Hematopoietic multipotent progenitor cell treated with erythropoietin and hydrocortisone succinate and interleukin-3 and kit ligand, for 15 days (in vitro differentiated cells): ENCODE data around the gene BEGAIN.

Source experiments
- DNase-seq: peaks from one replicate; pipeline ENCODE4 v3.0.0-alpha.2; 2015; ENCODE audit warnings: low spot score

Gene BEGAIN

DNA sequence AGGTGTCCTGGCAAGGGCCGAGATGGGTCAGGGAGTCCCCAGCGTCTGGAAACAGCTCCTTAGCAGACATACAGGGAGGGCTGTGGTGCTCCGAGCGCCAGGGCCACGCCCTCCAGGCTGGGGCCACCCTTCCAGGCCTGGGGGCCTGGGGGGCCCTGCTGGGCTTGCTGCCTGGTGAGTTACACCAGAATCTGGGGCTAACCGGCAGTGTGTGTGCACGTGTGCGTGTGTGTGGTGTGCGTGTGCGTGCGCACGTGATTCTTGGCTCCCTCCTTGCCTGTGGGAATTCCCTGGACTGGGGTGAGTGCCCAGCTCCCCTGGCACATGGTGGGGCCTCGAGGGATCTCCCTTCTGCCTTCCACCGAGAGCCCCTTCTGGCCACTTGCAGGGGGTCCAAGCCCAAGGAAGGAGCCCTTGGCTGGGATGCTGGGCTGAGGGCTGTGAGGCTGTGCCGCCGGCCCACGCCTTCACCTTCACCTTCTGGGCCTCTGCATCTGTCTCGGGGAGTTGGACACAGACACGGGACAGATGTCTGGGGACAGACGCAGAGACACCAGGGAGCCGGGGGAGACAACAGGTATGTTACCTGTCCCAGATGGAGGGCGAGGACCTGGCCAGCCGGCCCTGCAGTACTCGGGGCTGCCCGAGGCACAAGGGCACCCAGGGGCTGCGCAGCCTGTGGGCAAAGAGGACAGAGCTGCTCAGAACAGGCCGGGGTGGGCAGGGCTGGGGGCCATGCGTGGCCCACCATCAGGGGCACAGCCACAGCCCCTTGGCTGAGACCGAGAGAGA is 37.2 kb downstream of the BEGAIN start:
- DNase-seq = no peak

DNA sequence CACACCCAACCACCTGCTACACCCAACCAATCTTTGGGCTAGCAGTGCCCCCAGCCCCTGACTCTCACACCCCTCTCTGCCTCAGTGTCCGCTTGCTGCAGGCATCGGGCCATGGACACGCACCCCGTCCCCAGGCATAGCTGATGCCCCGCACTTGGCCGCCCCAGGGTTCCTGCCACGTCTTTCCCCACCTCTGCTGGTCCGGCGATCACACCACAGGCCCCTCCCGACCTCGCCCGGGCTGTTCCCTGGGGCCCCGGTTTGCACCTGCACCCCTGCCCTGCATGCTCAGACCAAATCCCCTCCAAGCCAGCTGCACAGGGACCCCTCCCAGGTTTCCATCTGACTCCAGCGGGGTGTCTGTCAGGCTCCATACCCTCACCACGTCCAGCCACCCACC is 38.3 kb downstream of the BEGAIN start:
- no peak for DNase-seq

- no peak for DNase-seq
Measured at GRCh38 chr14:100548295-100548655, 38.9 kb downstream of the BEGAIN start.

DNA sequence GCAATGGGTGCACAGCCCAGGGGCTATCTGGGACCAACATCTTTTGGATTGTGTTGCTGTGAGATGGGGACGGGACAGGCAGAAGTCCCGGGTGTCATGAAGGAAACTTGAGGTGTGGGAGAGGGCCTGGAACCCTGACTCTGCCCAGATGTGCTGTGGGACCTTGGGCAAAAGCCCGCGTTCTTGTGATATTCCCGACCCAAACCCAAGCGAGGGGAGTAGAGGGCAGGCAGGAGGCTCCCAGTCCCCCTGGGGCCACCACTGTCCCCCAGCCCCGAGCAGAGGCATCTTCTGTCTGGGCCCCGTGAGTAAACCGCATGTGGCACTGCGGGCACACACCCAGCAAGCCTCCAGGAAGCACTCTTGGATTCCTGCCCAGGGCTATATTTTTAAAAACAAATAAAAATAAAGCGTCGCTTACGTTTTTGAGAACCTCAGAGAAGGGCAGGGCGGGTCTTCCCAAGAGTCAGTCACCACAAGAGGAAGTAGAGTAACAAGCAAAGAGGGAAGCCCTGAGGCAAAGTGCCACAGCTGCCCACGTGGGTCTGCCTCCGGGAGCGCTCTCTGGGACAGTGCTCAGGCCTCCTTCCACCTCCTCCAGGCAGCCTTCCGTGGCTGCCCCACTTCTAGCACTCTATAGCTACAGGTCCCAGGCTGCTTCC is 39.5 kb downstream of the BEGAIN start:
- no peak for DNase-seq

DNA sequence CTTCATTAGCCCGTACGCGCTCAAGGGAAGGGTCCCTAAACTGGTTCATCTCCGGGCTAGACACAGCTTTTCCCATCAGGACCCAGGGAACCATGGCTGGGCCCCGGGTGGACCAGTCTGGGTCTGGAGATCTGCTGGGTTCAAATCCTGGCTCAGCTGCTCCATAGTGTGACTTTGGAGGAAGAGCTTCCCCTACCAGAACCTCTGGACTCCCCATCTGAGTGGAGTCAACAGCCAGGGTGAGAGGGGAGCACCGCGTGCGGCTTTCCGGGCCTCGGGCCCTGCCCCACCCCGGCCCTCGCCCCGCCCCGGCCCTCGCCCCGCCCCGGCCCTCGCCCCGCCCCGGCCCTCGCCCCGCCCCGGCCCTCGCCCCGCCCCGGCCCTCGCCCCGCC is 41.2 kb downstream of the BEGAIN start:
- DNase-seq = no peak

GRCh38 chr14:100545359-100545758 is 41.9 kb downstream of the BEGAIN start:
- DNase-seq = no peak

GRCh38 chr14:100544506-100545141 is 42.6 kb downstream of the BEGAIN start:
- DNase-seq = no peak

GRCh38 chr14:100543471-100544455 is 43.5 kb downstream of the BEGAIN start:
- no peak for DNase-seq

GRCh38 chr14:100542619-100543205 is 44.5 kb downstream of the BEGAIN start:
- DNase-seq = no peak

DNA sequence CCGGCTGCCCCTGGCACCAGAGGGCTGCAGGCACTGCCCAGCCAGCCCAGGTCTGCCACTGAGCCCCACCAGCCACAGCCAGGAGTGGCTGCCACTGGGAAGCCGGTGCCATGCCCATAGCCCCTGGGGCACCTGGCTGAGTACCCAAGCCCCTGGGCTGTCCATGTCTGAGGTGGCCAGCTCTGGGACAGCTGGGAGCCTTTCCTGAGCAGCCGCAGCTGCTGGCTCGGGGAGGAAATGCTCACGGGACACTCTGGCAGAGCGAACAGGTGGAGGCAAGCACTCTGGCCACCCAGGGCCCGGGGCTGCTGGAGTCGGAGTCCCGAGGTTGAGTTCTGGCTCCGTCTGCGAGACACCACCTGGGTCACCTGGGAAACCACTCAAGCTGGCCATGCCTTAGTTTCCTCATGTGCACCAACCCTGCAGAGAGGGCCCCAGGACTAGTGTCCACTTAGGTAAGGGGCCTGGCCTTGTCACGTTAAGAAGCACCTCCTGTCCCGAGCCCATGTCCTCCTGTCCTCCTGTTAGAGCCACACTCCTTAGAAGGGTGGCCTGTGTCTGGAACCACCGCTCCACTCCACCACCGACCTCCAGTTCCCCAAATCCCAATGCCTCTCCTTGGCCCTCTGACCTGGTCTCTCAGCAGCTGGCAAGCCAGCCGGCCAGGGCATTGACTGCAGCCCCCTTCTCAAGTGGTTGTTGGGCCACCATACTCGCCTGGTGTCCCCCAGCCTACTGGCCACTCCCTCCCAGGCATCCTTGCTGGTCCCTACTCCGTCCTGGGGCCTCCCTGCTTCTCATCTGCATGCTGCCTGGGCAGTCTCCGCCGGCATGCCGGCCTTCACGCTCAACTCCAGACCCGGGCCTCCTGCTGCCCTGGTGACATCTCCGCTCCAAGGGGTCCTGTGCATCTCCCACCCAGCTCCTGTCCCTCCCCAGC is 45.3 kb downstream of the BEGAIN start:
- no peak for DNase-seq

GRCh38 chr14:100540926-100541620 is 46.1 kb downstream of the BEGAIN start:
- DNase-seq = no peak

DNA sequence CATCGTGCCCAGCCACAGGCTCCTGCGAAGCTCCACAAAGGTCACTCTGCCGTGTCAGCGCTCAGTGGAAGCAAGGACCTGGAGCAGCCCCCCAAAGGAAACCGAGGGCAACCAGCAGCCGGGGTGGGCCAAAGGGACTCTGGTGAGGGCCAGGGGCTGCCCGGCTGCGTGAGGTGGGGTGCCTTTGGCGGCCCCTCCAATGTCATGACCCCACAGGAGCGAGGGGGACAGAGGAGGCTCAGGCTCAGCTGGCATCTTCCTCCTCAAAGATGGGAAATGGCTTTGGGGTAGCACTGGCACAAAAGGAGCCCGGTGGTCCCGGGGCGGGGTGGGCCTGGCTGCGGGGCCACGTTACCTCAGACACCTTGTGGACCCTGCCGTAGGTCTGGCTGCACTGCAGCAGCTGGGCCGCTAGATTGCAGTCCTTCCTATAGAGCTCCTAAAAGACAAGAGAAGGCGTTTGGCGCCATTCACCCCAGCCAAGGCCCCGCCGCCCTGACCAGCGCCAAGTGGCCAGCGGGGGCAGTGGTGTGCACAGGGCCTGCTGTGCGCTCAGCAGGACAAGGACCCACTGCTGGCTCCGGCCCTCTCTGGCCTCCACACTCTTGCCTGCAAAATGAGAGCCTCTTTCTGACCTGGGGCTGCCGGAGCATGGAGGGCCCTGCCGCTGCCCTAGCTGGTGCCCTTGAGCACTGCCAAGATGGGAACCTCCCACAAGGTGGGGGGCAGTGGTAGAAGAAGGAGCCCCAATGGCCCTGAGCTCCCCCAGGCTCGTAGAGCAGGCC is 46.9 kb downstream of the BEGAIN start:
- no peak for DNase-seq

GRCh38 chr14:100539766-100540140 is 47.5 kb downstream of the BEGAIN start:
- no peak for DNase-seq

GRCh38 chr14:100539003-100539660 is 48.1 kb downstream of the BEGAIN start:
- no peak for DNase-seq

DNA sequence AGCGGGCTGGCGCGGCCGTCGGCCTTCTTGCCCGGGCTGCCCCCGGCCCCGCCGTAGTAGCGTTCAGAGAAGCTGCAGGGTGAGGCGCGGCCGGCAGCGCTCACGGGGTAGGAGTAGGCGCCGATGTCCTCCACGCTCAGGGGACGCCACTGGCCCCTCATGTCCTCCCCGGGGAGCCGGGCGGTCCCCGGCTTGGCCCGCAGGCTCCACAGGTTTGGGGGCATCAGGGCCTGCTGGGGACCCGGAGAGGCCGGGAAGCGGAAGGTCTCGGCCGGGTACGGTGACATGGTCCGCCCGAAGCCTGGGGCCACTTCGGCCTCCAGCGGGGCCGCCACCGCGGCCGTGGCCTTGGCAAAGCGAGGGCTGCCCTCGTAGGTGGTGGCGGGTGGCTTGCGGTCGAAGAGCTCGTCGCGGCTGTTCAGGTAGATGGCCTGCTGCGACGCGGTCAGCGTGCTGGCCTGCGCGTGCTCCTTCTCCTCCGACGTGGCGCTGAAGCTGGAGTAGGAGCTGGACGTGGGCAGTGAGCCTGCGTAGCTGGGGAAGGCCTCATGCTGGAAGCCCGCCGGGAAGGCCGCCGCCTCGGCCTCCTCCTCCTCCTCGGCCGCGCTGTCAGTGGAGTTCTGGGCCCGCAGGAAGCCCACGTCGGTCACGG is 48.7 kb downstream of the BEGAIN start:
- DNase-seq = no peak

DNA sequence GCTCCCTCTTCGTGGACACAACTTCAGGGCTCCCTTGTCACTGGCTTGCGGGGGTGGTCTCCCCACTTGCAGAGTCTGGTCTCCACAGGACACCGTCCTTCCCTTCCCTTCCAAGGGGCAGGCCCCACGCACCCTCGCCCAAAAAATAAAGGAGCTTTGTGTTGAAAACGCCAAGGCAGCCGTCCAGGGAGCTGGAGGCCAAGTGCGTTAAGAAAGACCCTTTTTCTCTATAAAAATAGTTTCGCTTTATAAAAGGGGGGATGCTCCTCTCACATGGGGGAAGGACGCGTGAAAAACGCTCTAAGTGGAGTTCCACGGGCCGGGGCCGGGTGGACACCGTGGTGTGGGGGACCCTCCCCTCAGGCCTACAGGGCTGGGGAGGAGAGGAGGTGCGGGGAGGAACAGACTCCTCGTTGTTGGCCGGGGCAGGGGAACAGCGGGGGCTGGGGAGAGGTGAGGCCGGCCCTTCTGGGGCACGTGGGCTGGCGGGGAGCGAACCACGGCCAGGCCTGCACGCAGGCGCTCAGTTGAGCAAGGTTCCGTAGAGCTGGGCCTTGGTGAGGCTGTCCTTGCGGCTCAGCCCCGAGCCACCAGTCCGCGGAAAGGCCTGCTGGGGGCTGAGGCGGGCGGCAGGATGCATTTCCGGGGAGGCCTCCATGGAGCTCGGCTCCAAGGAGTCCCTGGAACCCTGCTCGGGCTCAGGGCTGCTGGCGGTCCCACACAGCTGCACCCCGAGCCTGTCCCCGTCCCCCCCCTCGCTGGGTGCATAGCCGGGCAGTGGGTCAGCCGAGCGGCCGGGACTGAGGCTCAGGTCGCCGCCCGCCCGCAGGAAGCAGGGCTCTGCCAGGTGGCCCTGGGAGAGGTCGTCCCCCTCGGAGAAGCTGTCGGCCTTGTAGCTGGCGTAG is 49.5 kb downstream of the BEGAIN start:
- DNase-seq = no peak
